Gastroesophageal sphincter (tissue), 4 donors: ENCODE results near the gene ART5. TPM values are rescaled to one million over a fixed set of nuclear protein-coding genes. Genes with fewer than 3 reads are reported as not detected.

ENCODE experiments used
- ATAC-seq: fragments of 150-250 bp; one replicate; pipeline ENCODE4 v1.9.1; 2016; ENCODE audit warnings: mild to moderate bottlenecking, moderate library complexity
- H3K27ac ChIP-seq, 4 donors: fragments of 200-600 bp; sonication (generic) in 3 of 4; 1 replicate in 3 of 4; 2 replicates in 1 of 4; pipeline ENCODE4 v1.5.1; 2016 to 2019
- H3K27me3 ChIP-seq: fragments of 200-600 bp; sonication (generic); one replicate; pipeline ENCODE4 v1.5.1; 2019
- H3K36me3 ChIP-seq, 2 donors: fragments of 200-600 bp; sonication (generic); one replicate each; pipeline ENCODE4 v1.5.1; 2019; ENCODE audit warnings: control low read depth in 1 of 2
- H3K4me1 ChIP-seq, 3 donors: fragments of 200-600 bp; sonication (generic); 1 replicate in 2 of 3; 2 replicates in 1 of 3; pipeline ENCODE4 v1.5.1; 2016 to 2019; ENCODE audit warnings: control low read depth in 2 of 3
- H3K4me3 ChIP-seq, 2 donors: fragments of 200-600 bp; sonication (generic); one replicate each; pipeline ENCODE4 v1.5.1; 2019; ENCODE audit warnings: mild to moderate bottlenecking in 1 of 2, moderate library complexity in 1 of 2
- H3K9me3 ChIP-seq, 3 donors: fragments of 200-600 bp; sonication (generic); one replicate each; pipeline ENCODE4 v1.5.1; 2017 to 2019; ENCODE audit warnings: control low read depth in 2 of 3
- CTCF ChIP-seq, 4 experiments: fragments of 200-600 bp in 2 of 4; fragments of 450-650 bp in 2 of 4; sonication (generic) in 1 of 4; IDR thresholded peaks; one replicate each; pipeline ENCODE4 v1.5.1; 2017 to 2019; ENCODE audit warnings: antibody characterized with exemption in 4 of 4, mild to moderate bottlenecking in 2 of 4, moderate library complexity in 2 of 4
- EP300 ChIP-seq: sonication (generic); formaldehyde crosslinking; IDR thresholded peaks from one replicate; pipeline ENCODE4 v1.6.1; 2017; ENCODE audit warnings: antibody characterized with exemption, mild to moderate bottlenecking
- POLR2A ChIP-seq, 2 donors: fragments of 450-650 bp; IDR thresholded peaks; one replicate each; pipeline ENCODE4 v1.6.1; 2017; ENCODE audit warnings: antibody characterized with exemption in 2 of 2, mild to moderate bottlenecking in 2 of 2, moderate library complexity in 1 of 2
- POLR2AphosphoS5 ChIP-seq: sonication (generic); formaldehyde crosslinking; IDR thresholded peaks from one replicate; pipeline ENCODE4 v1.6.1; 2017; ENCODE audit warnings: antibody characterized with exemption
- WGBS, 2 donors: methylation state at CpG; one replicate each; pipeline ENCODE4 v1.1.5; 2018; ENCODE audit warnings: low coverage in 1 of 2; 5-methylcytosine and 5-hydroxymethylcytosine counted together
- total RNA-seq, 4 donors: library from RNA; depleted of rRNA; stranded (reverse); fragments of >200 nt; gene quantifications; one replicate each; pipeline ENCODE4 v1.1.0, GENCODE V29; 2016

ART5 gene
- total RNA-seq, 4 donors from 2014 or later = 0.27 TPM; not detected in 3

- H3K27ac ChIP-seq = no peak overlapping the region
- H3K4me3 ChIP-seq = no peak overlapping the region
- H3K36me3 ChIP-seq = peaks cover 0 to 97% of the 10 kb centered on the region in 2 donors
- 91 to 100% methylated on average over 2 of the region's 5 CpGs for WGBS, 2 donors
- no peaks in the 10 kb centered on the region for H3K4me1 ChIP-seq
- no peak for ATAC-seq
- TF ChIP-seq CTCF (IDR thresholded peaks at IDR 0.05) (no peak), EP300 (no peak), POLR2A (IDR thresholded peaks at IDR 0.05) (no peak), POLR2AphosphoS5 (no peak)
- peaks cover 0 to 4% (median 0%) of the 10 kb centered on the region in 3 donors for H3K9me3 ChIP-seq
- no peaks in the 10 kb centered on the region for H3K27me3 ChIP-seq
Observed at GRCh38 chr11:3669742-3670183, 28.0 kb upstream of the ART5 start.

- WGBS, 2 donors = 80% methylated on average over 1 of the region's 7 CpGs; no CpG with 5 or more reads in 1 of the 2 donors
- Histone ChIP-seq H3K27me3 (no peaks in the 10 kb centered on the region), H3K4me3 (no peak overlapping the region), H3K9me3 (peaks cover 0 to 4% (median 0%) of the 10 kb centered on the region in 3 donors), H3K4me1 (no peaks in the 10 kb centered on the region), H3K27ac (no peak overlapping the region), H3K36me3 (peaks cover 0 to 97% of the 10 kb centered on the region in 2 donors)
- ATAC-seq = no peak
- TF ChIP-seq POLR2A (IDR thresholded peaks at IDR 0.05) = no peak
- no peak for TF ChIP-seq CTCF (IDR thresholded peaks at IDR 0.05)
- no peak for TF ChIP-seq POLR2AphosphoS5
- TF ChIP-seq EP300 = no peak
Observed at GRCh38 chr11:3669128-3669527, 27.3 kb upstream of the ART5 start.

GRCh38 chr11:3667149-3668035, 25.6 kb upstream of the ART5 start:
- H3K9me3 ChIP-seq = peaks cover 0 to 4% (median 0%) of the 10 kb centered on the region in 3 donors
- H3K36me3 ChIP-seq = peaks cover 0 to 83% of the 10 kb centered on the region in 2 donors
- no peak overlapping the region for H3K27ac ChIP-seq
- no peaks in the 10 kb centered on the region for H3K4me1 ChIP-seq
- TF ChIP-seq EP300 = no peak
- 93 to 100% methylated on average over 2 to 15 of the region's 89 CpGs for WGBS, 2 donors
- no peak for ATAC-seq
- no peak overlapping the region for H3K4me3 ChIP-seq
- H3K27me3 ChIP-seq = no peaks in the 10 kb centered on the region

- no peak for ATAC-seq
- Histone ChIP-seq H3K4me3 (no peak overlapping the region), H3K4me1 (no peaks in the 10 kb centered on the region), H3K27ac (no peak overlapping the region), H3K36me3 (peaks cover 0 to 69% of the 10 kb centered on the region in 2 donors), H3K27me3 (no peaks in the 10 kb centered on the region), H3K9me3 (peaks cover 0 to 4% (median 0%) of the 10 kb centered on the region in 3 donors)
- no peak for TF ChIP-seq POLR2AphosphoS5
- no peak for TF ChIP-seq CTCF (IDR thresholded peaks at IDR 0.05)
- no peak for TF ChIP-seq EP300
- TF ChIP-seq POLR2A (IDR thresholded peaks at IDR 0.05) = no peak
- 100% methylated on average over 2 of the region's 17 CpGs; no CpG with 5 or more reads in 1 of the 2 donors for WGBS, 2 donors
Observed at GRCh38 chr11:3666023-3666530, 24.3 kb upstream of the ART5 start.

GRCh38 chr11:3665336-3666022, 23.7 kb upstream of the ART5 start:
- Histone ChIP-seq H3K27me3 (no peaks in the 10 kb centered on the region), H3K4me1 (no peaks in the 10 kb centered on the region), H3K9me3 (peaks cover 0 to 4% (median 0%) of the 10 kb centered on the region in 3 donors), H3K27ac (no peak overlapping the region), H3K4me3 (no peak overlapping the region), H3K36me3 (peaks cover 0 to 63% of the 10 kb centered on the region in 2 donors)
- no peak for TF ChIP-seq POLR2A (IDR thresholded peaks at IDR 0.05)
- no peak for ATAC-seq
- 90% methylated on average over 2 of the region's 6 CpGs; no CpG with 5 or more reads in 1 of the 2 donors for WGBS, 2 donors
